H1 (cell line): ENCODE results near the gene ZNF214. TPM values are rescaled to one million over a fixed set of nuclear protein-coding genes. Genes with fewer than 3 reads are reported as not detected.

Experiments
- CTCF ChIA-PET: fragments of 300-600 bp; sonication (Branson Sonifier 250); formaldehyde crosslinking; loops from one replicate; lab custom pipeline; 2021; ENCODE audit not compliant: partially characterized antibody; lab: Charles Lee
- POLR2A ChIA-PET: fragments of 300-600 bp; sonication (Branson Sonifier 250); formaldehyde crosslinking; loops from one replicate; lab custom pipeline; 2021; ENCODE audit warnings: inconsistent platforms; ENCODE audit not compliant: partially characterized antibody; lab: Charles Lee
- DNase-seq, 2 experiments: peaks; one replicate each; pipeline versions ENCODE4 v3.0.0 to v3.0.0-alpha.2; 2010 to 2022; ENCODE audit warnings: low spot score in 2 of 2, low read depth in 1 of 2, mixed read lengths in 1 of 2
- FAIRE-seq: peaks from 2 replicates; lab custom pipeline; 2011; peaks lifted over from hg19 to GRCh38; lab: Jason Lieb, UNC
- H2AFZ ChIP-seq: 2 replicates; pipeline ENCODE4 v1.8.1; 2012; ENCODE audit warnings: low read length, inconsistent platforms
- H2AK5ac ChIP-seq: 2 replicates; pipeline ENCODE4 v1.6.1; 2013; ENCODE audit warnings: low read depth, low read length
- H2BK120ac ChIP-seq: replicated peaks from 2 replicates; pipeline ENCODE3; 2013; ENCODE audit warnings: low read depth, low read length, inconsistent platforms
- H2BK12ac ChIP-seq: 2 replicates; pipeline ENCODE4 v1.6.1; 2013; ENCODE audit warnings: low read depth, low read length
- H2BK15ac ChIP-seq: 2 replicates; pipeline ENCODE4 v1.6.1; 2013; ENCODE audit warnings: low read length
- H2BK20ac ChIP-seq: 2 replicates; pipeline ENCODE4 v1.6.1; 2013; ENCODE audit warnings: low read length
- H2BK5ac ChIP-seq: 2 replicates; pipeline ENCODE4 v1.6.1; 2013; ENCODE audit warnings: low read depth, low read length
- H3K14ac ChIP-seq: 2 replicates; pipeline ENCODE4 v1.6.1; 2013; ENCODE audit warnings: inconsistent platforms; ENCODE audit not compliant: insufficient read length
- H3K18ac ChIP-seq: 2 replicates; pipeline ENCODE4 v1.6.1; 2013; ENCODE audit warnings: low read length; ENCODE audit errors: extremely low read depth
- H3K23ac ChIP-seq: 2 replicates; pipeline ENCODE4 v1.6.1; 2013; ENCODE audit warnings: inconsistent platforms; ENCODE audit not compliant: insufficient read length
- H3K23me2 ChIP-seq: 2 replicates; pipeline ENCODE4 v1.6.1; 2013; ENCODE audit warnings: low read depth, low read length
- H3K27ac ChIP-seq: 2 replicates; pipeline ENCODE4 v1.6.1; 2011; ENCODE audit warnings: low read depth, low read length, inconsistent platforms
- H3K27me3 ChIP-seq, 4 experiments: replicated peaks in 1 of 4; 1 replicate in 1 of 4; 2 replicates in 3 of 4; pipeline versions ENCODE4 v1.6.1 to v1.8.1; 2011 to 2013; ENCODE audit warnings: low read length in 3 of 4, mild to moderate bottlenecking in 3 of 4, inconsistent platforms in 2 of 4, mixed read lengths in 2 of 4, moderate library complexity in 1 of 4; ENCODE audit not compliant: control insufficient read depth in 3 of 4, insufficient read depth in 3 of 4; ENCODE audit errors: extremely low read depth in 1 of 4
- H3K36me3 ChIP-seq, 4 experiments: 2 replicates each; pipeline versions ENCODE4 v1.6.1 to v1.8.1; 2011 to 2013; ENCODE audit warnings: mild to moderate bottlenecking in 4 of 4, low read length in 3 of 4, moderate library complexity in 2 of 4, control low read depth in 1 of 4, inconsistent platforms in 1 of 4; ENCODE audit not compliant: insufficient read depth in 4 of 4, control insufficient read depth in 2 of 4
- H3K4ac ChIP-seq: replicated peaks from 2 replicates; pipeline ENCODE3; 2013; ENCODE audit warnings: low read length, low read depth, mixed read lengths, inconsistent platforms; ENCODE audit not compliant: insufficient read length
- H3K4me1 ChIP-seq, 4 experiments: replicated peaks in 1 of 4; 1 replicate in 1 of 4; 2 replicates in 3 of 4; pipeline versions ENCODE4 v1.6.1 to v1.8.1; 2011 to 2013; ENCODE audit warnings: low read length in 3 of 4, inconsistent platforms in 2 of 4, mixed read lengths in 1 of 4; ENCODE audit not compliant: insufficient read depth in 4 of 4, control insufficient read depth in 3 of 4
- H3K4me2 ChIP-seq, 2 experiments: 2 replicates each; pipeline versions ENCODE4 v1.6.1 to v1.8.1; 2011 to 2013; ENCODE audit warnings: low read depth in 2 of 2, low read length in 2 of 2, control low read depth in 1 of 2, inconsistent platforms in 1 of 2, mild to moderate bottlenecking in 1 of 2; ENCODE audit not compliant: insufficient read depth in 1 of 2
- H3K4me3 ChIP-seq, 4 experiments: fragments of 200-600, 300-600 bp in 1 of 4; sonication (generic), shearing (Covaris generic), sonication (Bioruptor Twin) in 1 of 4; 2 replicates each; pipeline versions ENCODE4 v1.5.1 to v1.8.1; 2011 to 2016; ENCODE audit warnings: low read length in 4 of 4, low read depth in 3 of 4, control low read depth in 2 of 4, inconsistent platforms in 2 of 4, mild to moderate bottlenecking in 2 of 4, mixed read lengths in 1 of 4, moderate library complexity in 1 of 4; ENCODE audit not compliant: insufficient read depth in 2 of 4; ENCODE audit errors: extremely low read depth in 1 of 4
- H3K56ac ChIP-seq: replicated peaks from 2 replicates; pipeline ENCODE3; 2013; ENCODE audit warnings: low read depth, mild to moderate bottlenecking, mixed read lengths, low read length, inconsistent platforms; ENCODE audit not compliant: insufficient read length
- H3K79me1 ChIP-seq: 2 replicates; pipeline ENCODE4 v1.6.1; 2013; ENCODE audit warnings: low read depth, low read length, control low read depth
- H3K79me2 ChIP-seq, 2 experiments: 2 replicates each; pipeline versions ENCODE4 v1.6.1 to v1.8.1; 2012 to 2013; ENCODE audit warnings: low read length in 2 of 2, mild to moderate bottlenecking in 2 of 2, inconsistent platforms in 1 of 2; ENCODE audit not compliant: insufficient read depth in 2 of 2, control insufficient read depth in 1 of 2
- H3K9ac ChIP-seq, 4 experiments: replicated peaks in 1 of 4; 1 replicate in 1 of 4; 2 replicates in 3 of 4; pipeline versions ENCODE4 v1.6.1 to v1.8.1; 2011 to 2013; ENCODE audit warnings: low read depth in 3 of 4, low read length in 3 of 4, control low read depth in 2 of 4, mild to moderate bottlenecking in 2 of 4, moderate library complexity in 2 of 4, inconsistent platforms in 1 of 4; ENCODE audit errors: extremely low read depth in 1 of 4
- H3K9me3 ChIP-seq, 2 experiments: 2 replicates each; pipeline versions ENCODE4 v1.6.1 to v1.8.1; 2012 to 2013; ENCODE audit warnings: mild to moderate bottlenecking in 2 of 2, moderate library complexity in 2 of 2, control low read depth in 1 of 2, inconsistent platforms in 1 of 2, low read depth in 1 of 2, low read length in 1 of 2, mixed read lengths in 1 of 2; ENCODE audit not compliant: insufficient read depth in 2 of 2
- H4K20me1 ChIP-seq, 2 experiments: replicated peaks in 1 of 2; 2 replicates each; pipeline versions ENCODE3 to v1.8.1; 2011 to 2013; ENCODE audit warnings: inconsistent platforms in 2 of 2, low read length in 2 of 2, mild to moderate bottlenecking in 1 of 2; ENCODE audit not compliant: insufficient read depth in 2 of 2, control insufficient read depth in 1 of 2
- H4K5ac ChIP-seq: 2 replicates; pipeline ENCODE4 v1.6.1; 2013; ENCODE audit warnings: low read length, low read depth, mixed read lengths, inconsistent platforms; ENCODE audit not compliant: insufficient read length
- H4K8ac ChIP-seq: 2 replicates; pipeline ENCODE4 v1.8.0; 2013; ENCODE audit warnings: mild to moderate bottlenecking, moderate library complexity, low read length, inconsistent platforms; ENCODE audit not compliant: insufficient read depth; ENCODE audit errors: extremely low read depth
- H4K91ac ChIP-seq: replicated peaks from 2 replicates; pipeline ENCODE3; 2013; ENCODE audit warnings: low read length, mixed read lengths, inconsistent platforms; ENCODE audit not compliant: insufficient read length
- CHD1 ChIP-seq: IDR thresholded peaks from 2 replicates; pipeline ENCODE4 v1.6.1; 2012; ENCODE audit warnings: low read depth, low read length, improper control_type of control experiment
- CREB1 ChIP-seq: IDR thresholded peaks from 2 replicates; pipeline ENCODE4 v1.6.1; 2012; ENCODE audit warnings: inconsistent platforms
- FOSL1 ChIP-seq: IDR thresholded peaks from 2 replicates; pipeline ENCODE4 v1.6.1; 2011; ENCODE audit warnings: mild to moderate bottlenecking, low read depth, low read length, moderate library complexity; ENCODE audit not compliant: insufficient read depth
- JUND ChIP-seq: IDR thresholded peaks from 2 replicates; pipeline ENCODE4 v1.6.1; 2011; ENCODE audit warnings: mild to moderate bottlenecking, improper control_type of control experiment, low read length
- KDM1A ChIP-seq: fragments of 200-600, 300-600 bp; sonication (generic); IDR thresholded peaks from 2 replicates; pipeline ENCODE4 v1.7.1; 2016; ENCODE audit warnings: mild to moderate bottlenecking, low read length, borderline replicate concordance
- MAX ChIP-seq: IDR thresholded peaks from 2 replicates; pipeline ENCODE4 v1.6.1; 2012; ENCODE audit warnings: inconsistent platforms
- NANOG ChIP-seq: IDR thresholded peaks from 2 replicates; pipeline ENCODE4 v1.6.1; 2011; ENCODE audit warnings: low read length, low read depth, mild to moderate bottlenecking, inconsistent platforms; ENCODE audit not compliant: insufficient read depth, poor library complexity, severe bottlenecking
- NRF1 ChIP-seq: IDR thresholded peaks from 2 replicates; pipeline ENCODE4 v1.6.1; 2011; ENCODE audit warnings: mild to moderate bottlenecking, low read depth, low read length, improper control_type of control experiment
- POLR2A ChIP-seq, 2 experiments: IDR thresholded peaks; 1 replicate in 1 of 2; 2 replicates in 1 of 2; pipeline ENCODE4 v1.6.1; 2011; ENCODE audit warnings: low read depth in 2 of 2, low read length in 2 of 2, mild to moderate bottlenecking in 2 of 2; ENCODE audit errors: control extremely low read depth in 1 of 2
- POLR2AphosphoS5 ChIP-seq: IDR thresholded peaks from 2 replicates; pipeline ENCODE4 v1.6.1; 2011; ENCODE audit warnings: low read depth, low read length
- SAP30 ChIP-seq: fragments of 300-600 bp; sonication (generic); IDR thresholded peaks from 2 replicates; pipeline ENCODE4 v1.7.1; 2012; ENCODE audit warnings: low read length, moderate library complexity, mild to moderate bottlenecking, inconsistent platforms; ENCODE audit not compliant: insufficient read depth, insufficient replicate concordance
- SIRT6 ChIP-seq: IDR thresholded peaks from one replicate; pipeline ENCODE4 v1.7.1; 2012; ENCODE audit warnings: low read length, inconsistent platforms
- SRF ChIP-seq: IDR thresholded peaks from 2 replicates; pipeline ENCODE4 v1.6.1; 2011; ENCODE audit warnings: mild to moderate bottlenecking, low read depth, low read length, moderate library complexity
- WGBS, 2 experiments: shearing (Covaris generic) in 1 of 2; methylation state at CpG; one replicate each; pipeline versions ENCODE4 v1.1.6 to v1.1.7; 2013 to 2015; ENCODE audit warnings: low lambda C conversion rate in 2 of 2, mixed read lengths in 2 of 2, inconsistent platforms in 1 of 2, low coverage in 1 of 2, missing lambda C conversion rate in 1 of 2; ENCODE audit not compliant: insufficient replicate concordance in 2 of 2, insufficient coverage in 1 of 2, insufficient read length in 1 of 2; ENCODE audit errors: extremely low coverage in 1 of 2, missing lambda C conversion rate in 1 of 2; 5-methylcytosine and 5-hydroxymethylcytosine counted together
- polyA plus RNA-seq, 7 experiments: library from polyadenylated mRNA; depleted of rRNA in 3 of 7; stranded (reverse) in 5 of 7; unstranded in 2 of 7; fragments of >200 nt in 5 of 7; fragments of 200-250 nt in 2 of 7; gene quantifications; 1 replicate in 5 of 7; 2 replicates in 1 of 7; 4 replicates in 1 of 7; pipeline versions ENCODE4 v1.2.1 to v1.2.3, GENCODE V29; 2011 to 2013; ENCODE audit warnings: missing spikeins in 2 of 7, mixed read lengths in 2 of 7
- total RNA-seq: library from RNA; stranded (reverse); fragmentation: NEBNext Ultra II Directional; extraction: Animal tissue kit (Norgen Biotek cat#: 25700); gene quantifications from 2 replicates; pipeline ENCODE4 v1.2.1, GENCODE V29; 2021

ZNF214 gene
- total and polyA plus RNA-seq, 2 of the 8 experiments (the other 6 are each of a cell fraction or from before 2014, with no cell fraction given): 0.80 to 3.2 TPM

- Histone ChIP-seq H4K20me1 (peaks cover 1 to 2% of the 10 kb centered on the region in 2 experiments), H3K23me2 (no peaks in the 10 kb centered on the region), H3K79me1 (no peaks in the 10 kb centered on the region), H3K27ac (no peak overlapping the region), H4K91ac (no peak overlapping the region), H3K56ac (no peak overlapping the region), H3K14ac (no peak overlapping the region), H2BK120ac (no peak overlapping the region), H4K5ac (no peak overlapping the region), H2AFZ (no peak overlapping the region), H3K27me3 (no peaks in the 10 kb centered on the region), H3K4me3 (no peak overlapping the region), H4K8ac (no peak overlapping the region)
- no peak for TF ChIP-seq FOSL1
- no peak for TF ChIP-seq MAX
- no peak for TF ChIP-seq NANOG
- no peak for TF ChIP-seq SRF
- TF ChIP-seq KDM1A: no peak
- TF ChIP-seq SIRT6: no peak
- no peak for TF ChIP-seq CREB1
- TF ChIP-seq POLR2A (IDR thresholded peaks at IDR 0.05; ENCODE audit: control extremely low read depth in 1 of 2, low read depth in 2 of 2, low read length in 2 of 2): no peak
- TF ChIP-seq JUND: no peak
- TF ChIP-seq CHD1: no peak
- no peak for TF ChIP-seq NRF1
- no peak for TF ChIP-seq SAP30
- no peak for TF ChIP-seq POLR2AphosphoS5
- TF ChIP-seq, all 59 proteins: peak for 0
- Histone ChIP-seq H2BK12ac (no peak overlapping the region), H3K79me2 (no peaks in the 10 kb centered on the region), H2BK15ac (no peak overlapping the region), H2BK5ac (no peak overlapping the region), H3K9ac (no peak overlapping the region), H3K4me2 (no peak overlapping the region), H2BK20ac (no peak overlapping the region), H3K36me3 (peaks cover 0 to 6% (median 3%) of the 10 kb centered on the region in 4 experiments; a peak in 1 of 8 replicates), H3K4ac (no peak overlapping the region), H3K23ac (no peak overlapping the region), H3K9me3 (no peaks in the 10 kb centered on the region), H2AK5ac (no peak overlapping the region), H3K4me1 (no peaks in the 10 kb centered on the region), H3K18ac (no peak overlapping the region)
- DNase-seq: no peak
- WGBS, 2 experiments: 76% methylated on average over 3 of the region's 3 CpGs; no CpG with 5 or more reads in 1 of the 2 experiments
- CTCF ChIA-PET: no interaction called here
- FAIRE-seq: no peak
- POLR2A ChIA-PET: no interaction called here
These were observed 15.7 kb downstream of the ZNF214 start for GRCh38 chr11:7004482-7004881.
